ENCODE results near the gene PITX2. TPM values are rescaled to one million over a fixed set of nuclear protein-coding genes. Genes with fewer than 3 reads are reported as not detected.

PITX2 gene
- total and polyA plus RNA-seq, 7 donors: 12.4 to 66.3 (median 49.2) TPM

DNA sequence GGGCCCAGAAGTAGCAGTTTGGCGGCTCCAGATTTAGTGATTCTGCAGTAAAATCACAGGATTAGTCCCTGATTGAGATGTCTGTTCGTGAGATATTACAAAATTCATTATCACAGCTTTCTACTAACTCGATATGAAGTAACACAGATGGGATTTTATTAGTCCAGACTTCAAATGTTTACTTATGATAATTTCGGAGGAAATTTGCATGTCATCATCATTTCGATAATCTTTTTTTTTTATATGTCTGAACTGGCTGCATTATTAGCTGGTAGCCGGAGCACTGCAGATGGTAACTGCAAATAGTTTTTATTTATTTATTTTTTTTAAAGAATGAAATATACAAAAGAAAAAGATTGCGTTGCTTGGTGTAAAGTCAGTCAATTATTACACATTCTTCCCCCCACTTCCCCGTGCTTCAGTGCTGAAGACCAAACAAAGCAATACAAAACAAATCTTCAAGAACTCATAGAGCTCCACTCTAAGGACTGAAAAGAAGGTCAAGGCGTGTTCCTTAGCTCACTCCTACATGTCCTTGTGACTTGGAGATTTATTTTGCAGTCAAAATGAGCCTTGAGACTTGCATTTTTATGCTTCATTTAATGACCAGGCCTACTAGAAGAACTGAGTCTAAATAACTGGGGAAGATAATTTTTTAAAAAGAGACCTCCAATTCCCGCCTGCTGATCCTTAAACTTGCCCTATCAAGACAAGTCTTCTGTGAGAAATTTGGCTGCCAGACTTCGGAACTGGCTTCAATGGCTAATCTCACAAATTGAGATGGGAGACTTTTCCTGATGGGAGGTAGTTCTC is 11.7 kb upstream of the PITX2 start:
- TF ChIP-seq, protein P1, sequence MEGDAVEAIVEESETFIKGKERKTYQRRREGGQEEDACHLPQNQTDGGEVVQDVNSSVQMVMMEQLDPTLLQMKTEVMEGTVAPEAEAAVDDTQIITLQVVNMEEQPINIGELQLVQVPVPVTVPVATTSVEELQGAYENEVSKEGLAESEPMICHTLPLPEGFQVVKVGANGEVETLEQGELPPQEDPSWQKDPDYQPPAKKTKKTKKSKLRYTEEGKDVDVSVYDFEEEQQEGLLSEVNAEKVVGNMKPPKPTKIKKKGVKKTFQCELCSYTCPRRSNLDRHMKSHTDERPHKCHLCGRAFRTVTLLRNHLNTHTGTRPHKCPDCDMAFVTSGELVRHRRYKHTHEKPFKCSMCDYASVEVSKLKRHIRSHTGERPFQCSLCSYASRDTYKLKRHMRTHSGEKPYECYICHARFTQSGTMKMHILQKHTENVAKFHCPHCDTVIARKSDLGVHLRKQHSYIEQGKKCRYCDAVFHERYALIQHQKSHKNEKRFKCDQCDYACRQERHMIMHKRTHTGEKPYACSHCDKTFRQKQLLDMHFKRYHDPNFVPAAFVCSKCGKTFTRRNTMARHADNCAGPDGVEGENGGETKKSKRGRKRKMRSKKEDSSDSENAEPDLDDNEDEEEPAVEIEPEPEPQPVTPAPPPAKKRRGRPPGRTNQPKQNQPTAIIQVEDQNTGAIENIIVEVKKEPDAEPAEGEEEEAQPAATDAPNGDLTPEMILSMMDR (IDR thresholded peaks at IDR 0.05): no peak
- peak overlapping the region; percentile 84 for H3K4me3 ChIP-seq
- peaks cover 10% of the 10 kb centered on the region for H3K4me1 ChIP-seq
- DNase-seq (no peak), ATAC-seq (peak in 1 of 4 donors; percentile 22)
- intact Hi-C loops (cut with DNase I): loop anchor here (2.0 to 10.0 kb wide), 8 partner anchors 14 to 1000 kb away; no protein-coding TSS in a partner anchor
- WGBS, 3 donors: 14 to 20% (median 19%) methylated on average over 11 of the region's 11 CpGs
- peak overlapping the region; percentile 88 for H3K27ac ChIP-seq
- H3K9me3 ChIP-seq: no peaks in the 10 kb centered on the region
- H3K27me3 ChIP-seq (ENCODE audit: insufficient read depth in 3 of 3, low read length in 2 of 3): peaks cover 0 to 35% (median 5%) of the 10 kb centered on the region in 3 donors
- no peaks in the 10 kb centered on the region for H3K36me3 ChIP-seq (ENCODE audit: insufficient read depth in 1 of 2, low read depth in 1 of 2)

DNA sequence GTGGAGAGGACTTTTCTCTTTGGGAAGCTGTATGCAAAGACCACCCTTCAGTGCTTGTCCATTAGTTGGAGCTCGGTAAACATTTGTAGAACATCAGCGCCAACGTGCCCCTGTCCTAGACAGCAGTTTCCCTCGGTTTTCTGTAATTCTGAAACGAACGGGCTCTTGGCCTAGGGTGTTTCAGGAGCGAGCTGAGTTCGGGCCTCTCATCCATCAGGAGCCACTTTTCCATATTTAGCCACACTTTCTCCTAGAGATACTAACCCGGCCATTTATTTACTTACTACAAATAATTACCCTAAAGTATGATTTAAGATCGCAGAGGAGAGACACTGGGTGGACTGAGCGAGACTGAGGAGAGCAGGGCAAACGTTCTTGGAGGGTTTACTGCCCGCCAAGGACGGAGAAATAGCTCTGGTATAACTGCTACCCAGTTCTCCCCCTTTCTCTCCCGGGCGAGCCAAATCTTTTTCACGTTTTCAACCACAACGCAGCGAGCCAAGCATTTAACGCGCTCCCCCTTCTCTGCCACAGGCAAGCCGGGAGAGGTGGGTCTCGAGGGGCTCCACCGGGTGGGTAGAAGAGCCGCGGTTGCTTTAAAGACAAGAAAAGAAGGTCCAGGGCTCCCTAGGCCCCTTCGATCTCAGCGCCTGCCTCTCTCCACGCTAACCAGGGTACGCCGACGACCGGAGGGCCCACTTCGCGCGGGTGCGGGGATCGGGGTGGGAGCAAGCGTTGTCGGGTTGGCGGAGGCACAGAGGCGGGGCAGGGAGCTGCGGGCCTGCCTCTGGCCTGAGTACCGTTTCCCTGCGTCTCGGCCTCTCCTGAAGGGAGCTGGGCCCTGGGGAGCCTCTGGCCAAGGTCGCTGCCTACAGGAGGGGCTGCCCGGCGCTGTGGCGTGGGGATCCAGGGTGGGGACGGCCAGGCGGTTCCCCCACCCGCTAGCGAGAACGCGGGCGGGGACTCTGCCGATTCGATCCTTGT is 10.8 kb upstream of the PITX2 start:
- peak overlapping the region; percentile 88 for H3K27ac ChIP-seq
- no peaks in the 10 kb centered on the region for H3K9me3 ChIP-seq
- H3K4me1 ChIP-seq: peaks cover 10% of the 10 kb centered on the region
- peak in 1 of 2 donors; percentile 72 for DNase-seq
- intact Hi-C loops (cut with DNase I): loop anchor here (1.0 to 10.0 kb wide), 9 partner anchors 10 to 1001 kb away; partner anchors contain the start of gene PITX2 (in 1 of the 2)
- ATAC-seq: peak; percentile 48 to 67 (median 53)
- no peaks in the 10 kb centered on the region for H3K36me3 ChIP-seq (ENCODE audit: insufficient read depth in 1 of 2, low read depth in 1 of 2)
- H3K4me3 ChIP-seq: peak overlapping the region; percentile 84
- peaks cover 0 to 37% (median 7%) of the 10 kb centered on the region in 3 donors for H3K27me3 ChIP-seq (ENCODE audit: insufficient read depth in 3 of 3, low read length in 2 of 3)
- TF ChIP-seq, protein P1 (IDR thresholded peaks at IDR 0.05): no peak
- 4 to 13% (median 8%) methylated on average over 53 to 59 of the region's 59 CpGs for WGBS, 3 donors

DNA sequence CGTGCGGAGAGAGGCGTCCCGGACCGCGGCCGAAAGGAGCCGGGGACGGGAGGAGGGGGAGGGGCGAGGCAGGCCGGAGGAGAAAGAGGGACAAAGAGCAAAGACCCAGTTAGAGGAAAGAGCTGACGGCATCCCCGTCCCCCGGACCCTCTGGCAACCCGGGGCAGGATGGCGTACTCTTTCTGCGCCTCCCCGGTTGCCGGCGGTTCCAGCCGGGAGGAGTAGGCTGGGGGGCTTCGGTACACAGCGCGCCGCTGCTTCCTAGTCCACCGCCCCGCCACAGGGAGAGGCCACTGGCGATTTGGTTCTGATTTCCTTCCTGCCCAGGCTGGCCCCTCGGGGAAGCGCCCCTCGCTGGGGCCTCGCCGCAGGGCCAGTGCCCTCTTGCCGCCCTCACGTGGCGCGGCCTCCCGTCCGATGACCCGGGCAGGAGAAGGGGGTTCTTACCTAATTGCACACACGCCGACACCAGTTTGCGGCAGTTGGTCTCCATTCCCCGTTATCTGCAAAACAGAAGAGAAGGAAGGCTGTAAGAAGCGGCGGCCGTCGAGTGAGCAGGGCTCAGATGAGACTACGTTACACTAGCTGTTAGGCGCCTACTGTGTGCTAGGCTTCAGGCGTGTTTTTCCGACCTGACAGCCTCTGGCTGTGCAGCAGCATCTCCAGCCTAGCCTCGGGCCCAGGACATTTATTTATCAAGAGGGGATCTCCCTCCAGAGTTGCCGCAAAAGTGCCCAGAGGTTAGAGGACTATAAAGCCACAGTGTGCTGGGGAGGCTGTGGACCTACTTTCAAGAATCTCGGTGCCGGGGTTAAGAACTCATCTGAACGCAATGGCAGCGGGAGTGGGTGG is 9.9 kb upstream of the PITX2 start:
- WGBS, 3 donors: 51 to 58% (median 56%) methylated on average over 50 to 58 of the region's 58 CpGs
- ATAC-seq: no peak
- TF ChIP-seq, protein P1 (IDR thresholded peaks at IDR 0.05): no peak
- peak overlapping the region; percentile 88 for H3K27ac ChIP-seq
- H3K9me3 ChIP-seq: no peaks in the 10 kb centered on the region
- intact Hi-C loops (cut with DNase I): loop anchor here (1.0 to 10.0 kb wide), 7 partner anchors 9 to 1002 kb away; partner anchors contain the start of gene PITX2 (in 1 of the 2)
- no peak for DNase-seq
- peaks cover 10% of the 10 kb centered on the region for H3K4me1 ChIP-seq
- no peaks in the 10 kb centered on the region for H3K36me3 ChIP-seq (ENCODE audit: insufficient read depth in 1 of 2, low read depth in 1 of 2)
- peak overlapping the region; percentile 84 for H3K4me3 ChIP-seq
- peaks cover 0 to 37% (median 8%) of the 10 kb centered on the region in 3 donors for H3K27me3 ChIP-seq (ENCODE audit: insufficient read depth in 3 of 3, low read length in 2 of 3)

Measured in psoas muscle (tissue), 8 donors.